Mesenchymal stem cell (in vitro differentiated cells and primary cell): ENCODE measurements around the gene ZDHHC14. TPM values are rescaled to one million over a fixed set of nuclear protein-coding genes. Genes with fewer than 3 reads are reported as not detected.

ENCODE experiments used
- small RNA-seq: library from polyadenylated mRNA; stranded (forward); fragments of <200 nt; extraction: miRNeasy Mini kit (QIAGEN cat#:217004); gene quantifications from one replicate; pipeline ENCODE3, GENCODE V24; 2013; ENCODE audit warnings: low read depth

Gene ZDHHC14

Small RNA genes within 50 kb of the gene (small RNA-seq; reads per million reads assigned to genes)
- gene MIR3692, result not detected
